Tibial artery (tissue), 4 donors: Measurements from ENCODE around the gene VWA3A.

Experiments used
- DNase-seq, 2 donors: peaks; one replicate each; pipeline ENCODE4 v3.0.0-alpha.2; 2019
- H3K27ac ChIP-seq, 2 donors: fragments of 200-600 bp; sonication (generic) in 1 of 2; 1 replicate in 1 of 2; 2 replicates in 1 of 2; pipeline ENCODE4 v1.5.1; 2018 to 2019; ENCODE audit warnings: mild to moderate bottlenecking in 1 of 2
- H3K27me3 ChIP-seq, 2 donors: fragments of 200-600 bp; sonication (generic) in 1 of 2; one replicate each; pipeline versions ENCODE4 v1.5.1 to v1.6.0; 2016 to 2019
- H3K36me3 ChIP-seq, 3 donors: fragments of 200-600 bp; sonication (generic) in 2 of 3; one replicate each; pipeline ENCODE4 v1.5.1; 2016 to 2019; ENCODE audit warnings: mild to moderate bottlenecking in 2 of 3
- H3K4me1 ChIP-seq, 4 donors: fragments of 200-600 bp; sonication (generic) in 2 of 4; 1 replicate in 3 of 4; 2 replicates in 1 of 4; pipeline ENCODE4 v1.5.1; 2016 to 2019
- H3K4me3 ChIP-seq, 2 donors: fragments of 200-600 bp; sonication (generic) in 1 of 2; 1 replicate in 1 of 2; 2 replicates in 1 of 2; pipeline ENCODE4 v1.5.1; 2018 to 2019; ENCODE audit warnings: mild to moderate bottlenecking in 2 of 2
- H3K9me3 ChIP-seq, 3 donors: fragments of 200-600 bp; sonication (generic) in 1 of 3; one replicate each; pipeline ENCODE4 v1.5.1; 2016 to 2019
- CTCF ChIP-seq, 2 experiments: fragments of 200-600 bp in 1 of 2; fragments of 450-650 bp in 1 of 2; IDR thresholded peaks; one replicate each; pipeline ENCODE4 v1.5.1; 2017 to 2019; ENCODE audit warnings: antibody characterized with exemption in 2 of 2, mild to moderate bottlenecking in 1 of 2, moderate library complexity in 1 of 2
- intact Hi-C: fragments of 100-400 bp; cut with DNase I; formaldehyde crosslinking; loops from one replicate; pipeline ENCODE4 v1.15.0; 2023; ENCODE audit warnings: low total_unique reads

The VWA3A gene

GRCh38 chr16:22198547-22199293 lies 106.4 kb downstream of the VWA3A start:
- Histone ChIP-seq H3K4me3 (no peak overlapping the region), H3K27me3 (no peaks in the 10 kb centered on the region), H3K9me3 (no peaks in the 10 kb centered on the region), H3K27ac (peak overlapping the region; percentile 82 to 92), H3K4me1 (peaks cover 0 to 32% (median 20%) of the 10 kb centered on the region in 4 donors), H3K36me3 (no peaks in the 10 kb centered on the region)
- no peak for DNase-seq
- no peak for TF ChIP-seq CTCF (IDR thresholded peaks at IDR 0.05)
- intact Hi-C loops = loop anchor here (2.0 to 10.0 kb wide), 2 partner anchors 100 to 176 kb away; partner anchors contain the start of gene CDR2

- Histone ChIP-seq H3K4me3 (no peak overlapping the region), H3K9me3 (no peaks in the 10 kb centered on the region), H3K27me3 (no peaks in the 10 kb centered on the region), H3K27ac (no peak overlapping the region), H3K4me1 (peaks cover 0 to 33% (median 24%) of the 10 kb centered on the region in 4 donors), H3K36me3 (no peaks in the 10 kb centered on the region)
- DNase-seq = no peak
- no peak for TF ChIP-seq CTCF (IDR thresholded peaks at IDR 0.05)
- intact Hi-C loops = no loop called here
Measured at GRCh38 chr16:22202261-22202637, 109.9 kb downstream of the VWA3A start.

- H3K9me3 ChIP-seq = no peaks in the 10 kb centered on the region
- no peaks in the 10 kb centered on the region for H3K36me3 ChIP-seq
- H3K27ac ChIP-seq = no peak overlapping the region
- no peak for DNase-seq
- peaks cover 0 to 39% (median 30%) of the 10 kb centered on the region in 4 donors for H3K4me1 ChIP-seq
- no peak overlapping the region for H3K4me3 ChIP-seq
- intact Hi-C loops = no loop called here
- no peaks in the 10 kb centered on the region for H3K27me3 ChIP-seq
- no peak for TF ChIP-seq CTCF (IDR thresholded peaks at IDR 0.05)
Measured at GRCh38 chr16:22203091-22203490, 110.8 kb downstream of the VWA3A start.

GRCh38 chr16:22204091-22204655 lies 111.8 kb downstream of the VWA3A start:
- Histone ChIP-seq H3K9me3 (no peaks in the 10 kb centered on the region), H3K27me3 (no peaks in the 10 kb centered on the region), H3K27ac (no peak overlapping the region), H3K4me1 (peaks cover 0 to 39% (median 32%) of the 10 kb centered on the region in 4 donors), H3K4me3 (no peak overlapping the region), H3K36me3 (no peaks in the 10 kb centered on the region)
- TF ChIP-seq CTCF (IDR thresholded peaks at IDR 0.05) = no peak
- DNase-seq = no peak
- intact Hi-C loops = no loop called here

GRCh38 chr16:22205577-22206012 lies 113.3 kb downstream of the VWA3A start:
- Histone ChIP-seq H3K4me1 (peaks cover 0 to 41% (median 33%) of the 10 kb centered on the region in 4 donors), H3K4me3 (peak overlapping the region; percentile 90 to 95), H3K27me3 (no peaks in the 10 kb centered on the region), H3K9me3 (no peaks in the 10 kb centered on the region), H3K36me3 (no peaks in the 10 kb centered on the region), H3K27ac (peak overlapping the region; percentile 87 to 89)
- intact Hi-C loops = loop anchor here (2.0 kb wide), 1 partner anchor 15 kb away; no protein-coding TSS in a partner anchor
- no peak for TF ChIP-seq CTCF (IDR thresholded peaks at IDR 0.05)
- DNase-seq = no peak
